NCI-H526 (cell line): ENCODE data around the gene EFEMP1.

ENCODE experiments used
- DNase-seq, 2 experiments: peaks; one replicate each; lab custom pipeline; 2025; lab: John Stamatoyannopoulos, UW

The EFEMP1 gene, protein sequence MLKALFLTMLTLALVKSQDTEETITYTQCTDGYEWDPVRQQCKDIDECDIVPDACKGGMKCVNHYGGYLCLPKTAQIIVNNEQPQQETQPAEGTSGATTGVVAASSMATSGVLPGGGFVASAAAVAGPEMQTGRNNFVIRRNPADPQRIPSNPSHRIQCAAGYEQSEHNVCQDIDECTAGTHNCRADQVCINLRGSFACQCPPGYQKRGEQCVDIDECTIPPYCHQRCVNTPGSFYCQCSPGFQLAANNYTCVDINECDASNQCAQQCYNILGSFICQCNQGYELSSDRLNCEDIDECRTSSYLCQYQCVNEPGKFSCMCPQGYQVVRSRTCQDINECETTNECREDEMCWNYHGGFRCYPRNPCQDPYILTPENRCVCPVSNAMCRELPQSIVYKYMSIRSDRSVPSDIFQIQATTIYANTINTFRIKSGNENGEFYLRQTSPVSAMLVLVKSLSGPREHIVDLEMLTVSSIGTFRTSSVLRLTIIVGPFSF

DNA sequence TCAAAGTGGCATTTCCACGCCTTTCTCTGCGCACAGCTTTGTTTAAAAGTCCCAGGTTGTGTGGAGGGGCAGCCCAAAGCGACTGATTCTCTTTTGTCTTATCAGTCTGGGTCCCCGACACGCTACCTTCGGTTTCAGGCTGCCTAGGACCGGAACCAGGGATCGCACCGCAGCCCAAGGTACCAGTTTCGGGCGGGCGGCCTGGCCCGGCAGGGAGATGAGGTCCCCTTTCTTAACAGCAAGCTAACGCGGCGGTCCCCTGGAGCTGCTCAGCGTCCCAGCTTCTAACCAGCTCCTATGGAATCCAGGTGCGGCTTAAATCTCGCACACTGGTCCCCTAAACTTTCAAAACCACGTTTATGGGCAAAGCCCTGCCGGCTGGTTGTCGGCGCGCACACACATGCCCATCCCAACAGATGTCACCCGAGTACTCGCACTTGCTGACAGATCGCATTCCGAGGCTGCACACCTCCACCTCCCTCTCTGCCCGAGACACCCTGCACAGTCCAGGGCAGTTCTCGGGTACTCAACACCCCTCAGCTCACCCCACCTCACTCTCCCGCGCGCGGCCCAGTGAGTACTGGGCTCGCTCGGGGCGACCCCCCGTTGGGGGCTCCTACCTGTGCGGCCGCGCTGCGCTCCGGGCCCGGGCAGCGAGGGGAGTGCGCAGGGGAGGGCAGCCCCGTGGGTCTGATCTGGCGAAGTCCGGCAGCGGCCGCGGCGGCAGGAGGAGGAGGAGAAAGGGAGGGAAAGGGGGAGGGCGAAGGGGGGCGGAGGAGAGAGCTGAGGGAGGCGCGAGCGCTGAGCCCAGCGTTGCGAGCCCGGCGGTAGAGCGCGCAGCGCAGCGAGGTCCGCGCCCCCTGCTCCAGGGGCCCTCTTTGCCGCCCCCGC lies at the start of gene EFEMP1:
Gene EFEMP1 (minus strand): TSS at position 692 of the 891 bp plus-strand sequence. CDS start 1,342 bp downstream, outside the sequence.
- peak; percentile 23 to 72 for DNase-seq

DNA sequence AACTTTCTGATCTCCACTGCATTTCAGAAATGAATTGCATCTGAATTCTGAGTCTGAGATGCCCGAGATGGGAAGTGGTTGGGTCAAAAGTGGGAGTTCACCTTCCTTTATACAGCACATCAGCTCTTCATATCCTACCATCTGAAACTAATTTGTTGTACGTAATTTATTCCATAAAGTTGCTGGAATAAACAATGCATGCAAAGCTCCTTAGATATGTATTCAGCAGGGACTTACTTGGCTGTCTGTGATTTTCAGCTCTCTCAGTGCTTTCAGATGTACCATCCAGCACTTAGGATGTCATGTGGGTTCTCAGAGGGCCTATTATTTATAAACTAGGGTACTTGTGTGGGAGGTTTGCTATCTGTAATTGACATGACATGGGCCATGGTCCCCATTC lies 46.9 kb upstream of the EFEMP1 start:
- no peak for DNase-seq

DNA sequence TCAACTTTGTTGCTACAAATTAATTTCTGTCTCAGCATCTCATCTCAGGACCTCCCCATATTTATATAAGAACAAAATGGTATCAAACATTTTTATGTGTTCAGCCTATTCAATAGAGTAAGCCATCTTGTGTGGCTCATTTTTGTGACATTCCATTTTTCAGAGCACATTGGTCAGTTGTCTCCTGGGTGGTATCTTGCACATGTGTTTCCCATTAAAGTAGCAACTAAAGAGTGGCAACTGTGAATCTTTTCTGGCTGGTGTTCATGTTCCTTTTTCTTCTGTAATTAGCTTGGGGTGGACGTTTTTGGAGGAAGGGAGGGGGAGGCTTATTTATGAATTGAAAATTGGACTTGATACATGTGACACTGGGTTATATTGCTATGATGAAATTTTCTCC lies 45.4 kb upstream of the EFEMP1 start:
- DNase-seq: no peak

DNA sequence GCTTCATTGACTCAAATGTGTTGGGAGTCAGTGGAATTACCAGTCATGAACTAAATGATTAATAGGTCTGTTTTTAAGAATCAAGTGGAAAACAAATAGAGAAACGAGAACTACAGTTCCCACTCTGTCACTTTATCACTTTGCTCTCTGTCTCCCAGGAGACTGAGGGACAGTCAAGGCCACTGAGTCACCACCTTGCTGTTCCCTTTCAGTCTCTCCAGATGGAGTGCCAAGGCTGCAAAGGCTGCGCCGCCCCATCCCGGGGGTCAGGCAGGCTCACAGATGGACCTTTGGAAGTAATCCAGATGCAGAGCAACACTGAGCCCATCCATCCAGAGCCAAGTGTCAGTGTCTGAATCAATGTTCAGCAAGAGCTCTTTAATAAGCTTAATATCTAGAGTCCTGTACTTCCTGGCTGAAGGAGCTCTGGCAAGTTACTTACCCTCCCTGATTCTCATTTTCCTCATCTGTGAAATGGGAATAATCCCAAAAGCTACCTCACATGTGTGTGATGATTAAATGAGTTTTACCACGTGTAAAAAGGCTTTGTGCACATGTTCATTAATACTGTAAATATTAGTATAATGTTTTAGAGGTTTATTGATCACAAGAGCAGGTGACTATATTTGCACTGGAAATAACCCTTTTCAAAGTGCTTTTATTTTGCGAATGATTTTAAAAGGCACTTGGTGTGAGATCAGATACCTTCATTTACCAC lies 43.0 kb upstream of the EFEMP1 start:
- DNase-seq: no peak

DNA sequence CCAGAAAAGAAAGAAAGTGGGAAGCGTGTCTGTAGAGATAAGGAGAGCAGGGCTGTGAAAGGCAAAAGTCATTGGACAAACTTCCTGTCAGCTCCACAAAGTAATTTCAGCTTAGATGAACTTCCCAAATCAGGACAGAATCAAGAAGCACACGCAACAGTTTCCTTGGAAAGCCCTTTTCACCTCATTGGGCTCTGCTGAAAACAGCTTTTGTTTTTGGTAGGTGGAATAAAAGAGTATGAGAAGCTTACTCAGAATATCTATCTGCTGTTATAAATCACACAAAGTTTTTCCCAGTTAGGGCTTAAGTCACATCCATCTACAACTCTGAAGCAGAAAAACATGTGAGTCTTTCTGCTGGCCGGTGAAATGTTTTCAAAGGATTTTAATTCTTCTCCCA lies 42.4 kb upstream of the EFEMP1 start:
- DNase-seq: no peak

DNA sequence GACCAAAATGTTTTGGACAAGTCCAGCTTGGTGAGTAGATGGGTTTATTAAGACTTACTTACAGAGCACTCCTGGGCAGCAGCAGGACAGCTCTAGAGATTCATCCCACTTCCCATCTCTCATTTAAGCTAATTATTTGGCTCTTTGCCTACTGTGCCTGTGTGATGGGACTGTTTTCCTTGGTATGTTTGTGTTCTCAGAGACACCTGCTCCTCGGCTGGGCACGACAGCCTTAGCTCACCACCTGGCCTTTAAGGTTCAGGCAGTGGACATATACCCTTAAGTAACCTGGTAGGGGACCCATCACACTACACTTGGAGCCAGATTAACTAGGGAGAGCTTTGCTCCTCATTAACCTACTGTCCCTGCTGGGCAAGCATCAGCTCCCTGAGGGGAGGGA lies 41.7 kb upstream of the EFEMP1 start:
- no peak for DNase-seq

DNA sequence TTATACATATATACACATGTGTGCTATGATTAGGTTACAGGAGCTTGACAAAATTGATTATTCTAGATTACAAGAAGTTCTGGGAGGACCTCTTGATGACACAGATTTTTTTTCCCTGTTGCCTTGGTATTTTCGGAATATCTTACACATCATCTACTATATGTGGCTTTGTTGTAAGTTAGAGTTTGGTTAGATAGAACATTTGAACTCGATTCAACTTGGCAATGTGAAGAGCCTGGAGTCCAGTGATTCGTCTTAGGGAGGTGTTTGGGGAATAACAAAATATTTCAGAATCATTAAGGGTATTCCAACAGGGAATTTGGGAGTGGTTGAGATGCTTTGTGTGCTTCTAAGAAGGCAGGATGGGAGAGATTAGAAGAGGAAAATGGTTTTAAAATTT lies 39.3 kb upstream of the EFEMP1 start:
- DNase-seq: no peak

DNA sequence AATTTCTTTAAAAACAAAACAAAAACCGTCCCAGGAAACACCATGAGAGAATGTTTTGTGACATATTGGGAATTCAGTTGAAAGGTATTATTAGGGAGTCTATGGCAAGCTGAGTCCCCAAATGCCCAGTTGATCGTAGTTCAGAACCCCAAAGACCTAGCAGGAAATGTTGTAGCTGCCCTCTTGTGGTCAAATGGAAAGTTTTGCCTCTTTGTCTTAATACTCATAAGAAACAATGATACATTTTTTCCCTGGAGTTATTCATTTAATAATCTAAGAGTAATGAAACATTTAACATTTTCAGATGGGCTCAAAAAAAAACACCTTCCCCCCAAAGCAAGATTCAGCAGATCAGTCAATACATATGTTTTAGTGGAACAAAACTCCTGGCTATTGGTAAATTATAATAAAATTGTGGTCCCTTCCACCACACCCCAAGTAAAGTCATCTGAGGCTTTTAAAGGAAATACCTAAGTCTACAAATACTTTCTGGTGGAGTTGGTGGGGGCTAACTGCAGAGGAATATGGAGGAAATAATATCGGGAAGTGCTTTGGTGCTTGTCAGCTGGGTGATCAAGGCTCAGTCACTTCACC lies 37.8 kb upstream of the EFEMP1 start:
- peak; percentile 23 to 68 for DNase-seq

DNA sequence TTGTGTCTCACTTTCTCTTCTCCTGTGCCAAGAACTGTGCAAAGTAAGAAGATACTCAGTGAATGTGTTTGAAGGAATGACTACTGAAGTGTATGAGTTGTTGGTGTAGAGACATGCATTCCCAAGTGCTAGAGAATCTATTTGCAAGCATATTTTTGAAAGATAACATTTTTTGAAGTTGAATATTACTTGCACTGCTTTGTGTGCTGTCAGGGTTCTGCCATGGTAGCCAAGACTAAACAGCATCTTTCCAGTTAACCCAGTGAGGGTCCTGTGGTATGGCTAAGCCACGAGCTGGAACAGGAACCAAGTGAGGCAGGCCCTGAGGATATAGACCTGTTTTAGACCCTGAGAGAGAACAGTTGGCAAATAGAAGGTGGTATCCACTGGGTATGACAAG lies 35.2 kb upstream of the EFEMP1 start:
- no peak for DNase-seq

DNA sequence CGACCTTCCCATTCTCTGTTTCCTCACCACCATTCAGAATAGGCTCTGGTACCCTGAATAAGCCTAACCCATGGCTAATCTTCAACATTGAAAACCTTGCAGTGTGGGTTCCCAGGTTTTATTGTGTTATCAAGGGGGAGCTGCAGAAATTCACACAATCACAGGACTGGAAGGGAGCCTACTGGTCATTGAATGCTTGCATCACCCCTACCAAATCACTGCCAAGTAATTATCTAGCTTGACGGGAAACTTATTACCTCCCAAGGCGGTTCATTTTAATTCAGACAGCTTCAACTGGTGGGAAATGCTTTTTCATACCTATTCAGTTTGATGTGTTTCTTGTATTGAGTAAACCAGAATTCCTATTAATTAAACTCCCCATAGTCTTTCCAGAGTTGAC lies 33.6 kb upstream of the EFEMP1 start:
- no peak for DNase-seq

DNA sequence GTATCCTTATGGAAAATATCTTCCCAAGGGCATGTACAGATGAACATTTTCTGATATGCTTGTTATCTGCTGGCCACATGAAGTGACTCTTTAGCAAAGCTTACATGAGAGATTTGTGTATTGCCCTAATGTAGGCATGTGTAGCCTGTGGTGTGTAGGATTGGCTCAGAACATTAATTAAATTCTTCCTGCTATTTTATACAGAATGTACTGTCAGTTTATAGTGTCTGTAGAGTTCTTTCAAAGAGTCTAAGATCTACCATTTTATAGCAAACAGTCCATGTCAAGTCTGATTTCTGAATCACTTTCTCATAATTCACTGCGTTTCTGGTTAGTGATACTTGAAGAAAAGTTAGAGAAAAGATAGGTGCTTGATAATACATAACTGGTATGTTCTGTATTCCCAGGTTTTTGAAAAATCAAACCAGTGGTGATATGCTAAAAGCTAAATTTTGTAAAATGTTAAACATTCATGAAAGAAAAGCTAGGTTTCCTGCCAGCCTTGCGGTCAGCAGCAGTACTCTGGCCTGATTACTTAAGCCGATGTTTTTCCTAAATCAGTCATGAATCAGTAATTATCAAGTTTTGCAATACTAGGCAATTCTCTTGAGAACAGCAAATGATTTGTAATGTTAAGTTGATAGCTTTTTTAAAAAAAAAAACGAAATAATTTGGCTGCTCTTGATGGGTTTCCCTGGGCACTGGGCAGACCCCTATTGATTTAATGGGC lies 30.9 kb upstream of the EFEMP1 start:
- no peak for DNase-seq

DNA sequence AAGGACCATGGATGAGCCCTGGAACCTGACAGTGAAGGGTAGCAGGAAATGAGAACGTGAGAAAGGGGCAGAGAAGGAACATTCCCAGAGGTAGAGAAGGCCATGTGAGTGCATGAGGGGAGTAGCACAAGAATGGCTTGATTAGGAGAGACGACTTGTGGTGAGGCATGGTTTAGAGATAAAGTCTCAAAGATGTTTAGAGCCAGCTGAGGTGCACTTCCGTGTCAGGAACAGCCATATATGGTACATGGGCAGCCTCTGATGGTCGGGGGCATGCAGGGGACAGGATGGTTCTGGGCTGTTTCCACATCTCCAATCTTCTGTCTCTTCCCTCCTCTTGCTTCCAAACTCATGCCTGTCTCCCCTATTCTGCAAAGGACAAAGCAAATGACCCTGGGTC lies 28.8 kb upstream of the EFEMP1 start:
- DNase-seq: no peak

DNA sequence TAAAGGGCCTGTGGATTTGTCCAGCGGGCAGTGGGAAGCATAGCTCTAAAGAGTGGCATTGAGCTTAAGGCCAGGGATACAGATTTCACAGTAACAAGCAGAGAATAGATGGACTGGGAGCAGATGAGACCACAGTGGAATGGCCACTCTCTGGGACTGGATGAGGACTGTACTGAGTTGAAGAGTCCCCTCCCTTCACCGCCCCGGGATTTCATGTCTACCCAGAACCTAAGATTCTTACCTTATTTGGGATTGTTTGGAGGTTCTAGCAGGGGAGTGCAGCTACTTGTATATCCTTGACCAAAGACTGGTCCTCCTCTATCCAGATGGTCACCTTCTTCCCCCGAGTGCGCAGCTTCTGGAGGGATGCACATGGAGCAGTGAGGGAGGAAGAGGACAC lies 28.0 kb upstream of the EFEMP1 start:
- DNase-seq: no peak

DNA sequence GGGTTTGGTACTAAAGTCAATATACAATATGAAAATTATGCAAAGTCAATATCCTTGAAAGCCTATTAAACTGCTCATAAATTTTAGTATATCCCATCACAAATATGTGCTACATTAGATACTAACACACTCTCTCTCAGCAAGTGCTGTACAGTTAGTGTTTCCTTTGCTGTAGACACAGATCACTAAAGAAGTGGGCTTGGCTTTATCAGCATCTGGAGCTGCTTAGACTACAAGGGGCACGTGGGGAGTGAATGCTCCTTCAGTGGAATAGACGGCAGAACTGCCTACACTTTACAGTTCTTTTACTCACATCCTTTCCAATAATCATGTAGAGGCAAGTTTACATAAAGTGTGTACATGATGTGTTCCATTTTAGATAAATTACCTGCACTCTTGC lies 26.0 kb upstream of the EFEMP1 start:
- peak; percentile 27 to 32 for DNase-seq

DNA sequence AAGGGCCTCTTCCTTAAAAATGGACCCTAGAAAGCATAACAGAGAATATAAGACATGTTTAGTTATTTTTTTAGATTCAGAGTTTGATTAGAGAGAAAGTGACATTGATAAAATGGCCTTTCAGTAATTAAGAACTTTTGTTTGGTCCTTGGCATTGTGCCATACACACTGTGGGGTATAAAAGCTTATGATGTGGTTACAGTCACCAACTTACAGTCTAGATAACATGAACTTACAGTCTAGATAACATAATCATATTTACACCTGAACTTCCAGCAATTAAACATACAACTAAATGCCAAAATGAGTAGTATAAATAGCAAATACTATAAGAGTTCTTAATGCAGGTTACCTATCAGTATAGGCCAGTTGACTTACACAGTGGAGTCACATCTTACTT lies 25.6 kb upstream of the EFEMP1 start:
- DNase-seq: no peak

DNA sequence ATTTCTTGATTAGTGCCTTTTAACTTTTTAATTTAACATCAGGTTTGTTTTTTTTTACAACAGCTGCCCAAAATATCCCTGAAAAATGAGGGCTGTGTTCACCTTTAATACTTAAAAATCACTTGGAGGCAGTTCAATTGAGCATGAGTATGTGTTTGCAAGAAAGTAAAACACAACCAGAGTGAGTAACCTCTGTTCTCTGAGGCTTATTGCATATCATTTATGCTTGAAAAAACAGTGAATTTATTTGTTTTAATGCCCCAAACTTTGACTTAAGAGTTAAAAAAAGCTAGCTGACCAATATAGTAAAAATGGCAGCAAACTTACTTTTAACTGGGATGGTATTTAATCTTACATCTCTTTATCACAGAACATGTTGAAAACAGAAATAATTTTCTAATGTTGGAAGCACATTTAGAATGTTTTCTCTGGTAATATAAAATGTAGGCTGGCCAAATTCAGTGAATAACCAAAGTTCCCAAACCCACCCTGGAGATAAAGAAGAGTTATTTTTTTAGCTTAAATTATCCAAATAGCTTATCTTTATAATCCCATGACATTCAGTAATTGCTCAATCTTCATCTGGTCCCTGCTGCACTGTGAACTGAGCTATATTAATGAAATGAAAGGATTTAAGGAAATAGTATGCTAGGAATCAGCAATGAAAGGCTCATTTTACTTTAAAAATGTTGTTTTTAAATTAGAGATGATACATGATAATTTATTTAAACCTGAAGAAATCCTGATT lies 24.8 kb upstream of the EFEMP1 start:
- DNase-seq: no peak

DNA sequence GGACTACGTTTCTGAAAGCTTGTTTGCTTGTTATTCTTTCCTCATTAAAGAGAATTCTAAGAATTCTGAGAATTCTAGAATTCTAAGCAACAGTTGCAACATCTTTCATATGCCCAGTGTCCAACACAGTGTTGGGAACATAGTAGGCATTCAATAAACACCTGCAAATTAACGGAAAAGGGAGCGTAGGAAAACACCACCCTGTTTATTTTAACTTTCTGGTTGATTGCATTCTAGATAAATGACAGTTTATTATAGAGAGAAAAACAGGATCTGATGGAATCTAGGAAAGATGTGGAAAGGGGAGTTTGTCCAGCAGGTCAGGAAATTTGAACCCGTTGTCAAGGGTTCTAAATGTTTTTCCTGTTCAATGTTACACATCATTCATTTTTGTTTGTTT lies 24.2 kb upstream of the EFEMP1 start:
- no peak for DNase-seq

DNA sequence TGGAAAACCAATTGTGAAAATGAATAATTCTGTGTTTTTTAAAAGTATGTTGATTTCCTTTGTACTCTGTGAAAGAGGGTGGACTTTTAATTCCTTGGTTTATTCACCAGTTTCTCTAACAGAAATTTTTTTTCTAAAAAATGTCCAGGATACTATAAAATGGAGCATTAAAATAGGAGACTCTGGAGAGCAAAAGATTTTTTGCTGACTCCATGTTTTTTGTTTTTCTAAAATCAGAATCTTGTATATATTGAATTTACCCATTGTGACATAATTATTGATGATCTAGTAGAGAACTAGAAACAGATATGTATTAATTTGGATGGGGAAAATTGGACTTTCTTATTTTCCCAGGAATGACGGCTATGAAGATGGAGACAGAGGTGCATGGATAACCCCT lies 23.2 kb upstream of the EFEMP1 start:
- no peak for DNase-seq

DNA sequence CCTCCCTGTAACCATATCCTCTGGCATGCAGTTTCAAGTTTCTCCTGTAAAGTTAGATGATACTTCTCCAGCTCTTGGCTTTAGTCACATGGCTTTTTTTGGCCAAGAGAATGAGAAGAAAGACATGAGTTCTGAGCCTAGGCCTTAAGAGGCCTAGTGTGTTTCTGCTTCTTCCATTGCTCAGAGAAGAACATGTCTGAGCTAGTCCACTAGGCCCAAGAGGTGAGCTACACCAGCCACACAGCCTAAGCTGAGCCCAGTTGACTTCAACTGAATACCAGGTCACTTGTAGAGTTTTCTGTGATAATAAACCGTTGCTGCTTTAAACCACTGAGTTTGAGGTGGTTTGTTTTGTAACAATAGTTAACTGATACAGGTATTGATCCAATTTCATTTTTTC lies 19.9 kb upstream of the EFEMP1 start:
- DNase-seq: no peak

DNA sequence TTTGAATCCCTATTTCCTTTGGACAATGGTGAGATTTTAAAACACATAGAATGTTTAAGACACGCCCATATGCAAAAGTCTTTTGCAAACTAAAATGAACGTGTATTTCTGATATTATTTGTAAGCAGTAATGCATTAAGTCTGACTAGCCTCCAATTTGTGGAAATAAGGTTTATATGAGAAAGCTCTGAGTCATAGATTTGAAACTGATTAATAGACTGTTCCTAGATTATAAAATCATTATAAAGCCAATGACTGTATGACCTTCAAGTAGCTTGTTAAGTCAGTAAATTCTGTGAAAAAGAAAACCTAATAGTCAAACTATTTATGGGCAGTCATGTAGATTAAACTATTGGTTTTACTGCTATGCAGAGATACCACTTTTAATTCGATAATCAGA lies 12.8 kb upstream of the EFEMP1 start:
- no peak for DNase-seq

DNA sequence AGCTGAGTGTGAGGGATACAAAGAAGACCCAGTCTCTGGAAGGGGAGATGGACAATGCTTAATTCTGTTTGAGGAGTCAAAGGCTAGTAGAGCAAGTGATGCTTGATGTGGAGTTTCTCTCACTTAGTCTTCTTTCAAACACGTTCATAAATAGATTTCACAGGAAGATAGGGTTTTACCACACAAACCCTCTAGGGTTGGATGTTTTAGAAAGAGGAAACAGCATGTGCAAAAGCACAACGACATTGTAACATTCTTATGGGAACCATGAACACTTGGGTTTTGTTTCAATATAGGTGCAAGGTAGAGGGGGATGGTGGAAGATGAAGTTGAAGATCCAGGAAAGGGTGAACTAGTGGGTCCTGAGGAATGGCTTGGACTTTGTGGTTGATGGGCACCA lies 10.8 kb upstream of the EFEMP1 start:
- DNase-seq: no peak
